ENCODE results near the gene NELFE. TPM values are rescaled to one million over a fixed set of nuclear protein-coding genes. Genes with fewer than 3 reads are reported as not detected.
"Not testable (repeated sequence)": the region's sequence is repeated elsewhere in the genome, so short reads cannot be mapped to it uniquely, and the experiment has no call there.

NELFE gene
- total RNA-seq, 6 experiments from 2014 or later, result 9.3 to 33.8 (median 18.3) TPM

- Histone ChIP-seq H3K4me1 (peaks cover 0 to 7% (median 0%) of the 10 kb centered on the region in 4 donors), H3K9me3 (no peaks in the 10 kb centered on the region), H3K4me3 (no peak overlapping the region), H3K27ac (no peak overlapping the region), H3K36me3 (no peaks in the 10 kb centered on the region), H3K27me3 (no peaks in the 10 kb centered on the region)
- intact Hi-C loops (cut with DNase I), result no loop called here
- ATAC-seq (no peak), DNase-seq (no peak)
- WGBS (ENCODE audit: insufficient coverage, low coverage, low lambda C conversion rate, missing lambda C conversion rate), result 81% methylated on average over 7 of the region's 11 CpGs
- TF ChIP-seq POLR2A (IDR thresholded peaks at IDR 0.05), result no peak
- TF ChIP-seq, protein P1, sequence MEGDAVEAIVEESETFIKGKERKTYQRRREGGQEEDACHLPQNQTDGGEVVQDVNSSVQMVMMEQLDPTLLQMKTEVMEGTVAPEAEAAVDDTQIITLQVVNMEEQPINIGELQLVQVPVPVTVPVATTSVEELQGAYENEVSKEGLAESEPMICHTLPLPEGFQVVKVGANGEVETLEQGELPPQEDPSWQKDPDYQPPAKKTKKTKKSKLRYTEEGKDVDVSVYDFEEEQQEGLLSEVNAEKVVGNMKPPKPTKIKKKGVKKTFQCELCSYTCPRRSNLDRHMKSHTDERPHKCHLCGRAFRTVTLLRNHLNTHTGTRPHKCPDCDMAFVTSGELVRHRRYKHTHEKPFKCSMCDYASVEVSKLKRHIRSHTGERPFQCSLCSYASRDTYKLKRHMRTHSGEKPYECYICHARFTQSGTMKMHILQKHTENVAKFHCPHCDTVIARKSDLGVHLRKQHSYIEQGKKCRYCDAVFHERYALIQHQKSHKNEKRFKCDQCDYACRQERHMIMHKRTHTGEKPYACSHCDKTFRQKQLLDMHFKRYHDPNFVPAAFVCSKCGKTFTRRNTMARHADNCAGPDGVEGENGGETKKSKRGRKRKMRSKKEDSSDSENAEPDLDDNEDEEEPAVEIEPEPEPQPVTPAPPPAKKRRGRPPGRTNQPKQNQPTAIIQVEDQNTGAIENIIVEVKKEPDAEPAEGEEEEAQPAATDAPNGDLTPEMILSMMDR (IDR thresholded peaks at IDR 0.05), result no peak
These were observed 46.8 kb downstream of the NELFE start for GRCh38 chr6:31911826-31912585.

- H3K27me3 ChIP-seq, H3K9me3 ChIP-seq, ATAC-seq, H3K4me1 ChIP-seq, H3K27ac ChIP-seq, DNase-seq, H3K36me3 ChIP-seq, H3K4me3 ChIP-seq: not testable (repeated sequence)
- intact Hi-C loops (cut with DNase I), result loop anchor here in 1 of 2 donors (10.0 kb wide), 1 partner anchor 46 kb away; the partner anchor contains the start of genes NELFE and SKIC2
- 89% methylated on average over 7 of the region's 7 CpGs for WGBS (ENCODE audit: insufficient coverage, low coverage, low lambda C conversion rate, missing lambda C conversion rate)
These were observed 49.5 kb downstream of the NELFE start for GRCh38 chr6:31909298-31909697.

DNA sequence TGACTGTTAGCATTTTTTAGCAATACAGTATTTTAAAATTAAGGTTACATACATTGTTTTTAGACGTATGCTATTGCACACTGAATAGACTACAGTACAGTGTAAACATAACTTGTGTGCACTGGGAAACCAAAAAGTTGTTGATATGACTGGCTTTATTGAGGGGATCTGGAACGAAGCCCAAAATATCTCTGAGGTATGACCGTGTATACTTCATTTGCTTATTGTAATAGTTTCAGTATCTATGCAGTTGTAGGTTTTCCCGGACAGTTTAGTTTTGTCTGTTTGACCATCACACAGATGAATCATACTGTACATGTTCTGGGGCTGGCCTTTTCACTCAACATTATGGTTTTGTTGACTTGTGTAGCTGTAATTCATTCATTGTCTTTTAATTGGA is 50.0 kb downstream of the NELFE start:
- WGBS (ENCODE audit: insufficient coverage, low coverage, low lambda C conversion rate, missing lambda C conversion rate), result 52% methylated on average over 4 of the region's 4 CpGs
- no peak for DNase-seq
- ATAC-seq, result no peak
- intact Hi-C loops (cut with DNase I), result loop anchor here in 1 of 2 donors (10.0 kb wide), 1 partner anchor 46 kb away; the partner anchor contains the start of genes NELFE and SKIC2
- peaks cover 0 to 8% (median 0%) of the 10 kb centered on the region in 4 donors for H3K4me1 ChIP-seq
- no peak overlapping the region for H3K27ac ChIP-seq
- no peak overlapping the region for H3K4me3 ChIP-seq
- no peaks in the 10 kb centered on the region for H3K36me3 ChIP-seq
- TF ChIP-seq, protein P1 (IDR thresholded peaks at IDR 0.05), result no peak
- no peak for TF ChIP-seq POLR2A (IDR thresholded peaks at IDR 0.05)
- H3K27me3 ChIP-seq, result no peaks in the 10 kb centered on the region
- H3K9me3 ChIP-seq, result no peaks in the 10 kb centered on the region

- intact Hi-C loops (cut with DNase I), result loop anchor here in 1 of 2 donors (10.0 kb wide), 1 partner anchor 47 kb away; the partner anchor contains the start of genes NELFE and SKIC2
- not testable (repeated sequence) for H3K4me1 ChIP-seq, ATAC-seq, DNase-seq, H3K36me3 ChIP-seq, H3K27me3 ChIP-seq, H3K27ac ChIP-seq, H3K4me3 ChIP-seq, H3K9me3 ChIP-seq
- 89% methylated on average over 5 of the region's 5 CpGs for WGBS (ENCODE audit: insufficient coverage, low coverage, low lambda C conversion rate, missing lambda C conversion rate)
These were observed 50.5 kb downstream of the NELFE start for GRCh38 chr6:31908255-31908654.

DNA sequence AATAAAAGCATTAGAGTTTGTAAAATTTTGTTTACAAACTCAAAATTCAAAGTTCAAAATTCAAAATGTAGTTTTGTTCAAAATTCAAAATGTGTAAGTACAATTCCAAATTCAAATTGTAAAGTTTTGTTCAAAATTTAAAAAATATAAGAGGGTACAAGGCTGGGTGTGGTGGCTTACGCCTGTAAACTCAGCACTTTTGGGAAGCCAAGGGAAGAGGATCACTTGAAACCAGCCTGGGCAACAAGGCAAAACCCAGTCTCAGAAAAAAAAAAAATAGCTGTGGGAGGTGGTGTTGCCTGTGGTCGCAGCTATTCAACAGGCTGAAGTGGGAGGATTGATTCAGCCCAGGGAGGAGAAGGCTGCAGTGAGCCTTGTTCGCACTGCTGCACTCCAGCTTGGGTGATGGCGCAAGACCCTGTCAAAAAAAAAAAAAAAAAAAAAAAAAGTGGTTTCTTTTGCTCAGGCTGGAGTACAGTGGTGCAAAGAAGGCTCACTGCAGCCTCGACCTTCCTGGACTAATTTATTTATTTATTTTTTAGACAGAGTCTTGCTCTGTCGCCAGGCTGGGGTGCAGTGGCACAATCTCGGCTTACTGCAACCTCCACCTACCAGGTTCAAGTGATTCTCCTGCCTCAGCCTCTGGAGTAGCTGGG is 51.5 kb downstream of the NELFE start:
- Histone ChIP-seq H3K4me3 (no peak overlapping the region), H3K4me1 (peaks cover 0 to 8% (median 2%) of the 10 kb centered on the region in 4 donors), H3K27ac (no peak overlapping the region), H3K36me3 (no peaks in the 10 kb centered on the region), H3K9me3 (no peaks in the 10 kb centered on the region), H3K27me3 (no peaks in the 10 kb centered on the region)
- intact Hi-C loops (cut with DNase I), result loop anchor here in 1 of 2 donors (10.0 kb wide), 1 partner anchor 48 kb away; the partner anchor contains the start of genes NELFE and SKIC2
- DNase-seq (no peak), ATAC-seq (peak; percentile 72 to 81 (median 78))
- 23% methylated on average over 7 of the region's 7 CpGs for WGBS (ENCODE audit: insufficient coverage, low coverage, low lambda C conversion rate, missing lambda C conversion rate)
- no peak for TF ChIP-seq POLR2A (IDR thresholded peaks at IDR 0.05)
- TF ChIP-seq, protein P1 (IDR thresholded peaks at IDR 0.05), result no peak

GRCh38 chr6:31906727-31907126 is 52.0 kb downstream of the NELFE start:
- intact Hi-C loops (cut with DNase I), result loop anchor here in 1 of 2 donors (10.0 kb wide), 1 partner anchor 48 kb away; the partner anchor contains the start of genes NELFE and SKIC2
- H3K9me3 ChIP-seq, ATAC-seq, H3K27ac ChIP-seq, H3K36me3 ChIP-seq, H3K4me1 ChIP-seq, H3K4me3 ChIP-seq, DNase-seq, H3K27me3 ChIP-seq: not testable (repeated sequence)
- 65% methylated on average over 8 of the region's 8 CpGs for WGBS (ENCODE audit: insufficient coverage, low coverage, low lambda C conversion rate, missing lambda C conversion rate)

Data from right lobe of liver (tissue), 6 donors.